Measurements from ENCODE around the gene ZC3H7A.

DNA sequence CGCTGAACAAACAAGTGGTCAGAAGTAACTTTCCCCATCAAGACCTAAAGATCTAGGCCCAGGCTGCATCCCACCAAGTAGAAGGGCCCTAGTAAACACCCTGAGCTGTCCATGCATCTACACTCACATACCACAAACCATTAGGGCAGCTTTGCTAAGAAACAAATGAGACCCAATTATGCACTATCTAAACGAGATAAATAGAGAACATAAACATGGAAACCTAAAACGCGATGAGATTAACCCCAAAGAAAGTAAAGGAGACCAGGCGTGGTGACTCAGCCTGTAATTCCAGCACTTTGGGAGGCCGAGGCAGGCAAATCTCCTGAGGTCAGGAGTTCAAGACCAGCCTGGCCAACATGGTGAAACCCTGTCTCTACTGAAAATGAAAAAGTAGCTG is 60.2 kb downstream of the ZC3H7A start:
- no peak for TF ChIP-seq EZH2 (IDR thresholded peaks at IDR 0.05; ENCODE audit: borderline replicate concordance, low read length)
- TF ChIP-seq, protein P1, sequence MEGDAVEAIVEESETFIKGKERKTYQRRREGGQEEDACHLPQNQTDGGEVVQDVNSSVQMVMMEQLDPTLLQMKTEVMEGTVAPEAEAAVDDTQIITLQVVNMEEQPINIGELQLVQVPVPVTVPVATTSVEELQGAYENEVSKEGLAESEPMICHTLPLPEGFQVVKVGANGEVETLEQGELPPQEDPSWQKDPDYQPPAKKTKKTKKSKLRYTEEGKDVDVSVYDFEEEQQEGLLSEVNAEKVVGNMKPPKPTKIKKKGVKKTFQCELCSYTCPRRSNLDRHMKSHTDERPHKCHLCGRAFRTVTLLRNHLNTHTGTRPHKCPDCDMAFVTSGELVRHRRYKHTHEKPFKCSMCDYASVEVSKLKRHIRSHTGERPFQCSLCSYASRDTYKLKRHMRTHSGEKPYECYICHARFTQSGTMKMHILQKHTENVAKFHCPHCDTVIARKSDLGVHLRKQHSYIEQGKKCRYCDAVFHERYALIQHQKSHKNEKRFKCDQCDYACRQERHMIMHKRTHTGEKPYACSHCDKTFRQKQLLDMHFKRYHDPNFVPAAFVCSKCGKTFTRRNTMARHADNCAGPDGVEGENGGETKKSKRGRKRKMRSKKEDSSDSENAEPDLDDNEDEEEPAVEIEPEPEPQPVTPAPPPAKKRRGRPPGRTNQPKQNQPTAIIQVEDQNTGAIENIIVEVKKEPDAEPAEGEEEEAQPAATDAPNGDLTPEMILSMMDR (IDR thresholded peaks at IDR 0.05; ENCODE audit: low read length), result no peak

Data from OCI-LY1 (cell line).